ENCODE measurements around the gene PRR12. TPM values are rescaled to one million over a fixed set of nuclear protein-coding genes. Genes with fewer than 3 reads are reported as not detected.

PRR12 gene
- polyA plus RNA-seq, 1 donor (not counting 4 experiments of a cell fraction or from before 2014, with no cell fraction given), result 0.35 TPM

GRCh38 chr19:49574206-49574755 lies 16.7 kb upstream of the PRR12 start:
- dilution Hi-C loops (cut with MboI; ENCODE audit: extremely low pct_ligation_motif_present, low sequenced_read_pairs), result no loop called here
- Histone ChIP-seq H2AFZ (ENCODE audit: control insufficient read depth, low read length) (no peak overlapping the region), H3K9me3 (ENCODE audit: control insufficient read depth, low read depth, low read length) (no peaks in the 10 kb centered on the region), H3K4me3 (ENCODE audit: control insufficient read depth in 2 of 3, extremely low read depth in 1 of 3, insufficient read depth in 2 of 3, low read depth in 1 of 3, low read length in 3 of 3) (no peak overlapping the region), H3K27me3 (ENCODE audit: control insufficient read depth, extremely low read depth, insufficient read depth, low read length) (no peaks in the 10 kb centered on the region), H4K20me1 (ENCODE audit: control insufficient read depth, extremely low read depth, insufficient read depth, low read length) (no peaks in the 10 kb centered on the region), H3K9ac (ENCODE audit: control insufficient read depth, extremely low read depth, insufficient read depth, low read length) (no peak overlapping the region), H3K4me2 (ENCODE audit: control insufficient read depth, extremely low read depth, insufficient read depth, low read depth, low read length) (no peak overlapping the region), H3K36me3 (ENCODE audit: control insufficient read depth in 2 of 2, extremely low read depth in 1 of 2, insufficient read depth in 2 of 2, low read length in 2 of 2) (peaks cover 6 to 7% of the 10 kb centered on the region in 2 experiments), H3K9me1 (ENCODE audit: control insufficient read depth, extremely low read depth, insufficient read depth, low read length) (no peaks in the 10 kb centered on the region), H3K4me1 (ENCODE audit: control insufficient read depth, extremely low read depth, insufficient read depth, low read length) (peaks cover 10% of the 10 kb centered on the region), H3K27ac (ENCODE audit: control insufficient read depth, insufficient read depth, low read length) (no peak overlapping the region), H3K79me2 (ENCODE audit: control insufficient read depth, insufficient read depth, low read length) (peaks cover 39% of the 10 kb centered on the region)
- DNase-seq (ENCODE audit: low read depth, low spot score), result no peak
- no peak for FAIRE-seq
- TF ChIP-seq EZH2 (IDR thresholded peaks at IDR 0.05; ENCODE audit: low read length), result no peak

- peak overlapping the region; percentile 74 to 99 (median 93) for H3K4me3 ChIP-seq (ENCODE audit: control insufficient read depth in 2 of 3, extremely low read depth in 1 of 3, insufficient read depth in 2 of 3, low read depth in 1 of 3, low read length in 3 of 3)
- FAIRE-seq, result no peak
- H4K20me1 ChIP-seq (ENCODE audit: control insufficient read depth, extremely low read depth, insufficient read depth, low read length), result no peaks in the 10 kb centered on the region
- H3K9ac ChIP-seq (ENCODE audit: control insufficient read depth, extremely low read depth, insufficient read depth, low read length), result peak overlapping the region; percentile 95
- no peak overlapping the region for H2AFZ ChIP-seq (ENCODE audit: control insufficient read depth, low read length)
- peak overlapping the region; percentile 88 for H3K4me2 ChIP-seq (ENCODE audit: control insufficient read depth, extremely low read depth, insufficient read depth, low read depth, low read length)
- no peak for DNase-seq (ENCODE audit: low read depth, low spot score)
- H3K4me1 ChIP-seq (ENCODE audit: control insufficient read depth, extremely low read depth, insufficient read depth, low read length), result peaks cover 15% of the 10 kb centered on the region
- no peaks in the 10 kb centered on the region for H3K27me3 ChIP-seq (ENCODE audit: control insufficient read depth, extremely low read depth, insufficient read depth, low read length)
- H3K79me2 ChIP-seq (ENCODE audit: control insufficient read depth, insufficient read depth, low read length), result peaks cover 37% of the 10 kb centered on the region
- no peaks in the 10 kb centered on the region for H3K9me1 ChIP-seq (ENCODE audit: control insufficient read depth, extremely low read depth, insufficient read depth, low read length)
- no peak for TF ChIP-seq EZH2 (IDR thresholded peaks at IDR 0.05; ENCODE audit: low read length)
- no peak for TF ChIP-seq CTCF (optimal IDR thresholded peaks at IDR 0.05 in 1 of 3, IDR thresholded peaks at IDR 0.05 in 1 of 3, conservative IDR thresholded peaks at IDR 0.05 in 1 of 3; ENCODE audit: extremely low read depth in 1 of 3, insufficient read depth in 2 of 3, low read length in 3 of 3)
- dilution Hi-C loops (cut with MboI; ENCODE audit: extremely low pct_ligation_motif_present, low sequenced_read_pairs), result no loop called here
- H3K9me3 ChIP-seq (ENCODE audit: control insufficient read depth, low read depth, low read length), result no peaks in the 10 kb centered on the region
- peaks cover 3 to 6% of the 10 kb centered on the region in 2 experiments for H3K36me3 ChIP-seq (ENCODE audit: control insufficient read depth in 2 of 2, extremely low read depth in 1 of 2, insufficient read depth in 2 of 2, low read length in 2 of 2)
- H3K27ac ChIP-seq (ENCODE audit: control insufficient read depth, insufficient read depth, low read length), result no peak overlapping the region
Observed at GRCh38 chr19:49579193-49579592, 11.8 kb upstream of the PRR12 start.

GRCh38 chr19:49579947-49580263 lies 11.1 kb upstream of the PRR12 start:
- DNase-seq (ENCODE audit: low read depth, low spot score), result no peak
- Histone ChIP-seq H3K4me1 (ENCODE audit: control insufficient read depth, extremely low read depth, insufficient read depth, low read length) (peaks cover 15% of the 10 kb centered on the region), H3K9me3 (ENCODE audit: control insufficient read depth, low read depth, low read length) (no peaks in the 10 kb centered on the region), H3K36me3 (ENCODE audit: control insufficient read depth in 2 of 2, extremely low read depth in 1 of 2, insufficient read depth in 2 of 2, low read length in 2 of 2) (peaks cover 0 to 3% of the 10 kb centered on the region in 2 experiments), H3K9ac (ENCODE audit: control insufficient read depth, extremely low read depth, insufficient read depth, low read length) (peak overlapping the region; percentile 95), H3K27me3 (ENCODE audit: control insufficient read depth, extremely low read depth, insufficient read depth, low read length) (no peaks in the 10 kb centered on the region), H4K20me1 (ENCODE audit: control insufficient read depth, extremely low read depth, insufficient read depth, low read length) (no peaks in the 10 kb centered on the region), H3K27ac (ENCODE audit: control insufficient read depth, insufficient read depth, low read length) (peak overlapping the region; percentile 76), H3K9me1 (ENCODE audit: control insufficient read depth, extremely low read depth, insufficient read depth, low read length) (no peaks in the 10 kb centered on the region), H2AFZ (ENCODE audit: control insufficient read depth, low read length) (peak overlapping the region; percentile 66), H3K4me2 (ENCODE audit: control insufficient read depth, extremely low read depth, insufficient read depth, low read depth, low read length) (peak overlapping the region; percentile 88), H3K4me3 (ENCODE audit: control insufficient read depth in 2 of 3, extremely low read depth in 1 of 3, insufficient read depth in 2 of 3, low read depth in 1 of 3, low read length in 3 of 3) (peak overlapping the region; percentile 74 to 99 (median 93)), H3K79me2 (ENCODE audit: control insufficient read depth, insufficient read depth, low read length) (peaks cover 35% of the 10 kb centered on the region)
- dilution Hi-C loops (cut with MboI; ENCODE audit: extremely low pct_ligation_motif_present, low sequenced_read_pairs), result no loop called here
- no peak for FAIRE-seq
- TF ChIP-seq EZH2 (IDR thresholded peaks at IDR 0.05; ENCODE audit: low read length) (no peak), CTCF (optimal IDR thresholded peaks at IDR 0.05 in 1 of 3, IDR thresholded peaks at IDR 0.05 in 1 of 3, conservative IDR thresholded peaks at IDR 0.05 in 1 of 3; ENCODE audit: extremely low read depth in 1 of 3, insufficient read depth in 2 of 3, low read length in 3 of 3) (no peak)

Data from keratinocyte (primary cell).